ENCODE results near the gene NOX3. TPM values are rescaled to one million over a fixed set of nuclear protein-coding genes. Genes with fewer than 3 reads are reported as not detected.

Gene NOX3
- total RNA-seq, 4 donors from 2014 or later, result not detected

DNA sequence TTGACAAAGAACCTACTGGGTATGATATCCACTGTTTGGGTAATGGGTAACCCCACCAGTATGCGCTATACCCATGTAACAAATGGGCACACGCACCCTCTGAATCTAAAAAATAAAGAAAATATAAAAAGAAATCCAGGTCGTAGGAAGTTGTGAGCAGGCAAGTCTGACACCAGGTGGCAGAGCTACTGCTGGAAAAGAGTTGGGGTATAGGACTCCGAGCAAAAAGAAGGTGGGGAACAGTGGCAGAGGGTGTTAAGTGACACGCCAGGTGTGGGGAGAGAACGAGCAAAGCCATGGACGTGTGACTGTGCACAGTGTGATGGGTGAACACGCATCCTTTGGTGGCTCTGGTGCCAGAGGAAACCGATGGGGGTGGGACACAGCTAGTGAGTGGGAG is 46.7 kb downstream of the NOX3 start:
- DNase-seq, result no peak
- Histone ChIP-seq H3K27me3 (no peaks in the 10 kb centered on the region), H3K4me1 (no peaks in the 10 kb centered on the region), H3K9me3 (no peaks in the 10 kb centered on the region), H3K4me3 (replicated peaks in 1 of 3) (no peak overlapping the region), H3K27ac (no peak overlapping the region), H3K36me3 (no peaks in the 10 kb centered on the region)
- TF ChIP-seq POLR2A (IDR thresholded peaks at IDR 0.05), result no peak
- TF ChIP-seq, protein P1, sequence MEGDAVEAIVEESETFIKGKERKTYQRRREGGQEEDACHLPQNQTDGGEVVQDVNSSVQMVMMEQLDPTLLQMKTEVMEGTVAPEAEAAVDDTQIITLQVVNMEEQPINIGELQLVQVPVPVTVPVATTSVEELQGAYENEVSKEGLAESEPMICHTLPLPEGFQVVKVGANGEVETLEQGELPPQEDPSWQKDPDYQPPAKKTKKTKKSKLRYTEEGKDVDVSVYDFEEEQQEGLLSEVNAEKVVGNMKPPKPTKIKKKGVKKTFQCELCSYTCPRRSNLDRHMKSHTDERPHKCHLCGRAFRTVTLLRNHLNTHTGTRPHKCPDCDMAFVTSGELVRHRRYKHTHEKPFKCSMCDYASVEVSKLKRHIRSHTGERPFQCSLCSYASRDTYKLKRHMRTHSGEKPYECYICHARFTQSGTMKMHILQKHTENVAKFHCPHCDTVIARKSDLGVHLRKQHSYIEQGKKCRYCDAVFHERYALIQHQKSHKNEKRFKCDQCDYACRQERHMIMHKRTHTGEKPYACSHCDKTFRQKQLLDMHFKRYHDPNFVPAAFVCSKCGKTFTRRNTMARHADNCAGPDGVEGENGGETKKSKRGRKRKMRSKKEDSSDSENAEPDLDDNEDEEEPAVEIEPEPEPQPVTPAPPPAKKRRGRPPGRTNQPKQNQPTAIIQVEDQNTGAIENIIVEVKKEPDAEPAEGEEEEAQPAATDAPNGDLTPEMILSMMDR (IDR thresholded peaks at IDR 0.05), result no peak
- intact Hi-C loops (cut with DNase I), result no loop called here
- 87 to 91% methylated on average over 9 of the region's 9 CpGs for WGBS, 2 donors

DNA sequence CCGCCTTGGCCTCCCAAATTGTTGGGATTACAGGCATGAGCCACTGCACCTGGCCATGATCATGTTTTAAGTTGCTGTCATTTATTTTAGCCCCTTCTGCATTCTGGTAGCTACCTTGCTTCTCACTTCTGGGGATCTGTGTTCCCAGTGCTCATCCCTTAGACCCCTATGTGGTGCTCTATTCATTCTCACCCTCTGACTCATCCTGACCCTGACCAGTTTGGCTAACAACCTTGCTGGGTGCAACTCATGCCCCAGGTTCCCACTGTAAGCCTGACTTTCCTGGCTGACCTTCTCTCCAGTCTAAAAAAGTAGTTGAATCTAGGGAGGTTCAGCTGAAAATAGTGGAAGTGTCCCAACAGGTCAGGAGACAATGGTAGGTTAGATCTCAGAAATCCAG is 47.4 kb downstream of the NOX3 start:
- 100% methylated on average over 1 of the region's 1 CpG for WGBS, 2 donors
- TF ChIP-seq, protein P1 (IDR thresholded peaks at IDR 0.05), result no peak
- TF ChIP-seq POLR2A (IDR thresholded peaks at IDR 0.05), result no peak
- Histone ChIP-seq H3K27me3 (no peaks in the 10 kb centered on the region), H3K4me3 (replicated peaks in 1 of 3) (no peak overlapping the region), H3K27ac (no peak overlapping the region), H3K36me3 (no peaks in the 10 kb centered on the region), H3K9me3 (no peaks in the 10 kb centered on the region), H3K4me1 (no peaks in the 10 kb centered on the region)
- DNase-seq, result no peak
- intact Hi-C loops (cut with DNase I), result no loop called here

DNA sequence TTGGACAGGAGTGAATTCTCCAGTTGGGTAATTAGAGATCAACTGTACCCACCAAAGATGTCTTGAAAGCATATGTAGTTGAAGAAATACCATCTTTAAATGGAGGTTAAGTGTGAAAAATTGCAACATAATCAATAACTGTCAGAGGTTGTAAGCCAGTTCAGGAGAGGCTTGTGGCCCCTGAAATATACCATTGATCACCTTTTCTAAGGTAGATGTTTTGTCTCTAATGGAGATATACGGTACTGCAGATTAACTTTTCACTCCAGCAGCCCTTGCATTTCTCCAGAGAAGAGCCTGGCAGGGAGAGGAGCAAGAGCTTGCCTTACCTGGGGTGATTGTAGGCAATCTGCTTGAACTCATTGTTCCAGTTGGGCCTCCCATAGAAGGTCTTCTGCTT is 48.8 kb downstream of the NOX3 start:
- H3K4me3 ChIP-seq (replicated peaks in 1 of 3), result no peak overlapping the region

DNA sequence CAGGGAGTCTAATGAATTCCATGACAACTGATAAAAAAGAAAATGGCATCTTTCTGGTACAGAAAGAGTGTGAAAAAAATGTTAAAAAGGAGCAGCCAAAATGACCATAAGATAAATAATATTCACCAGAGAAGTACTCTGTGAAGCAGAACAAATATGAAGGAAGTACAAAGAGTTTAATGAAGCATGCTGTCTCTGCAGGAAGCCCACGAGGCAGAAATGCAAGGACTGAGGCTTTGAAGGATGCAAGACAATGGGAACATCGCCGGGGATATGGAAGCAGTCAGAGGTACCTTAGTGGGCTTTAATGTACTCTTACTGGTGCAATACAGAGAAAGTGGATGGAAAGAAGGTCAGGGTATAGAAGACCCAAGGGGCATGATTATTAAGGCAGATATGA is 50.7 kb downstream of the NOX3 start:
- intact Hi-C loops (cut with DNase I), result no loop called here
- Histone ChIP-seq H3K9me3 (no peaks in the 10 kb centered on the region), H3K36me3 (no peaks in the 10 kb centered on the region), H3K4me1 (no peaks in the 10 kb centered on the region), H3K27ac (no peak overlapping the region), H3K4me3 (replicated peaks in 1 of 3) (no peak overlapping the region), H3K27me3 (no peaks in the 10 kb centered on the region)
- 58 to 75% methylated on average over 3 of the region's 3 CpGs for WGBS, 2 donors
- no peak for DNase-seq
- TF ChIP-seq, protein P1 (IDR thresholded peaks at IDR 0.05), result no peak
- TF ChIP-seq POLR2A (IDR thresholded peaks at IDR 0.05), result no peak

More for the DNA sequence above, 48.8 kb downstream of the NOX3 start:
- TF ChIP-seq, protein P1 (IDR thresholded peaks at IDR 0.05), result no peak
- no peak for TF ChIP-seq POLR2A (IDR thresholded peaks at IDR 0.05)
- Histone ChIP-seq H3K9me3 (no peaks in the 10 kb centered on the region), H3K4me1 (no peaks in the 10 kb centered on the region), H3K27me3 (no peaks in the 10 kb centered on the region), H3K27ac (no peak overlapping the region), H3K36me3 (no peaks in the 10 kb centered on the region)
- DNase-seq, result no peak
- intact Hi-C loops (cut with DNase I), result no loop called here
- 83 to 95% methylated on average over 1 of the region's 1 CpG for WGBS, 2 donors

DNA sequence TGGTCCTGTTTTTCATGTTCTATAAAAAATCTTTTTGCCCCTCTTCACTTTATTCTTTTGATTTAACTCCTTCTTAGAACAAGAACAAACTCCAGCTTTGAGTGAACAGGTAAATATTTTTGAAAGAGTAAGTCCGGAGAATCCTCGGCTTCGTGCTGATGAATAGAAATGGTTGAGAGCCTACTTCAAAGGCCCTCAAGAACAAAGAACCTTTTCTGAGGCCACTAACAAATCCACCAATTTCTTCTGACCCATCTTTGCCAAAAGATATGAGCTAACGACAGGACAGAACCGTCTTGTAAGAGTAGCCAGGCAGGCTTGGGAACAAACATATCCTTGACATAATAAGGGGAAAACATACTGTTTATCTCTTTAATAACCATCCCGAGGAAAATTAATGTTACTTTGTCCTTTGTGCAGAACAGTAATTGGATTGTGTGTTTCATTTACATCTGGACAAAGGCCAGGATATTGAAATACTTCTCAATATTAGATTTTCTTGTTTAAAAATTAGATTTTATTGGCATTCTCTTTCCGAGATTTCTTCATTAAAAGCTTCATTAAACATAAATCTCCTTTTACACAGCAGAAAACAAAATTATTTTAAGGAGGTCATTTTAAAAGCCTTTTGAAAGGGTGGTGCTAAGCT is 52.9 kb downstream of the NOX3 start:
- 40 to 47% methylated on average over 7 of the region's 7 CpGs for WGBS, 2 donors
- no peak overlapping the region for H3K4me3 ChIP-seq (replicated peaks in 1 of 3)
- H3K36me3 ChIP-seq, result no peaks in the 10 kb centered on the region
- no peak for DNase-seq
- no peaks in the 10 kb centered on the region for H3K9me3 ChIP-seq
- TF ChIP-seq, protein P1 (IDR thresholded peaks at IDR 0.05), result no peak
- no peak for TF ChIP-seq POLR2A (IDR thresholded peaks at IDR 0.05)
- H3K27me3 ChIP-seq, result no peaks in the 10 kb centered on the region
- no peaks in the 10 kb centered on the region for H3K4me1 ChIP-seq
- intact Hi-C loops (cut with DNase I), result no loop called here
- no peak overlapping the region for H3K27ac ChIP-seq
